Left ventricle myocardium inferior (tissue), 1 donor: Measurements from ENCODE around the gene ADCY10. TPM values are rescaled to one million over a fixed set of nuclear protein-coding genes. Genes with fewer than 3 reads are reported as not detected.

Source experiments
- DNase-seq: peaks from one replicate; pipeline ENCODE4 v3.0.0-alpha.2; 2020
- H3K27ac ChIP-seq: fragments of 200-600 bp; replicated peaks from 2 replicates; pipeline ENCODE4 v1.8.0; 2021
- H3K27me3 ChIP-seq: fragments of 200-600 bp; 2 replicates; pipeline ENCODE4 v1.8.0; 2021; ENCODE audit warnings: low read depth
- H3K36me3 ChIP-seq: fragments of 200-600 bp; 2 replicates; pipeline ENCODE4 v1.8.0; 2021
- H3K4me1 ChIP-seq: fragments of 200-600 bp; 2 replicates; pipeline ENCODE4 v1.8.0; 2021
- H3K4me3 ChIP-seq: fragments of 200-600 bp; 2 replicates; pipeline ENCODE4 v1.8.0; 2021; ENCODE audit warnings: mild to moderate bottlenecking, moderate library complexity
- H3K9me3 ChIP-seq: fragments of 200-600 bp; replicated peaks from 2 replicates; pipeline ENCODE4 v1.8.0; 2021
- intact Hi-C: fragments of 100-400 bp; cut with micrococcal nuclease; formaldehyde crosslinking; loops from one replicate; pipeline ENCODE4 v1.11.0; 2022
- long read RNA-seq: library from polyadenylated mRNA; unstranded; transcript quantifications from one replicate; pipeline ENCODE4 v2.0.0, GENCODE V29; 2021
- total RNA-seq: library from RNA; stranded (reverse); fragmentation: NEBNext Ultra II Directional; extraction: Animal tissue kit (Norgen Biotek cat#: 25700); gene quantifications from one replicate; pipeline ENCODE4 v1.2.1, GENCODE V29; 2021
- TF ChIP-seq, protein P1 (sequence below): fragments of 200-600 bp; IDR thresholded peaks from 2 replicates; pipeline ENCODE4 v1.8.0; 2021; ENCODE audit warnings: antibody characterized with exemption, mild to moderate bottlenecking, borderline replicate concordance
- donor health status: DM: no; HTN: yes; CAD: no; lungs with severe emphysema.

ADCY10 gene, protein sequence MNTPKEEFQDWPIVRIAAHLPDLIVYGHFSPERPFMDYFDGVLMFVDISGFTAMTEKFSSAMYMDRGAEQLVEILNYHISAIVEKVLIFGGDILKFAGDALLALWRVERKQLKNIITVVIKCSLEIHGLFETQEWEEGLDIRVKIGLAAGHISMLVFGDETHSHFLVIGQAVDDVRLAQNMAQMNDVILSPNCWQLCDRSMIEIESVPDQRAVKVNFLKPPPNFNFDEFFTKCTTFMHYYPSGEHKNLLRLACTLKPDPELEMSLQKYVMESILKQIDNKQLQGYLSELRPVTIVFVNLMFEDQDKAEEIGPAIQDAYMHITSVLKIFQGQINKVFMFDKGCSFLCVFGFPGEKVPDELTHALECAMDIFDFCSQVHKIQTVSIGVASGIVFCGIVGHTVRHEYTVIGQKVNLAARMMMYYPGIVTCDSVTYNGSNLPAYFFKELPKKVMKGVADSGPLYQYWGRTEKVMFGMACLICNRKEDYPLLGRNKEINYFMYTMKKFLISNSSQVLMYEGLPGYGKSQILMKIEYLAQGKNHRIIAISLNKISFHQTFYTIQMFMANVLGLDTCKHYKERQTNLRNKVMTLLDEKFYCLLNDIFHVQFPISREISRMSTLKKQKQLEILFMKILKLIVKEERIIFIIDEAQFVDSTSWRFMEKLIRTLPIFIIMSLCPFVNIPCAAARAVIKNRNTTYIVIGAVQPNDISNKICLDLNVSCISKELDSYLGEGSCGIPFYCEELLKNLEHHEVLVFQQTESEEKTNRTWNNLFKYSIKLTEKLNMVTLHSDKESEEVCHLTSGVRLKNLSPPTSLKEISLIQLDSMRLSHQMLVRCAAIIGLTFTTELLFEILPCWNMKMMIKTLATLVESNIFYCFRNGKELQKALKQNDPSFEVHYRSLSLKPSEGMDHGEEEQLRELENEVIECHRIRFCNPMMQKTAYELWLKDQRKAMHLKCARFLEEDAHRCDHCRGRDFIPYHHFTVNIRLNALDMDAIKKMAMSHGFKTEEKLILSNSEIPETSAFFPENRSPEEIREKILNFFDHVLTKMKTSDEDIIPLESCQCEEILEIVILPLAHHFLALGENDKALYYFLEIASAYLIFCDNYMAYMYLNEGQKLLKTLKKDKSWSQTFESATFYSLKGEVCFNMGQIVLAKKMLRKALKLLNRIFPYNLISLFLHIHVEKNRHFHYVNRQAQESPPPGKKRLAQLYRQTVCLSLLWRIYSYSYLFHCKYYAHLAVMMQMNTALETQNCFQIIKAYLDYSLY (N-terminal part only)
- 0.22 TPM for total RNA-seq
- long read RNA-seq, partial matches to known transcripts = 0 of 1 reads
- long read RNA-seq, other reads (novel, unspliced or antisense) = 1 of 1 reads

DNA sequence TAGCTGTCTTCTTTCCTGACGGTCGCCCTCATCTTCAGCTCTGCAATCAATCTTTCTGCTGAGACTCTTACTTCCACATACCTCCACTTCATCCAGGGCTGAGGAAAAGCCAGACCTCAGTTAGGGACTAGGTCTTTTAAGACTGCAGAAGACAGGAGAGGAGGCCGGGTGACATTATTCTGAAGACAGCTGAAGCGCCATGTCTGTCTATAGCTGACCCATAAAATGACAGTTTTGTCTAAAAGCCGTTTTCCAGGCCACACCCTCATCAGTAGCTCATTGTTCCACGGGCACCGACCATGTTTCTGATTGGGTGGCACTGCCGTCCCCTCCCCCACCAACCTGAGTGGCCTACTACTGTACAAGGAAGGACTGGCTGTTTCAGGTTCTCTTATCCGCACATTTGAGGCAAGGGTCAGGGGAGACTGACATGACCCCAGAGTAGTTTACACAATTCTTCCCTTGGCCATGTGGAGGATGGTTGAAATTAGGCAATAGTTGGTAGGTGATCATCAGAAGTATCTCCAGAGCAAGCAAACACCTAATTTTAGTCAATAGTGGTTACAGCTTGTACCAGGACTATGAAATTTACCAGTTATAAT is at the start of gene ADCY10:
ADCY10 (minus strand) TSS at position 240 of the 602 bp plus-strand sequence. CDS start 8,994 bp downstream, outside the sequence.
- Histone ChIP-seq H3K4me3 (no peak within 1 kb of the TSS), H3K27ac (no peak within 1 kb of the TSS), H3K4me1 (peaks cover 16% of the 10 kb centered on the region), H3K27me3 (no peaks in the 10 kb centered on the region), H3K36me3 (peaks cover 32% of the 10 kb centered on the region), H3K9me3 (peaks cover 11% of the 10 kb centered on the region)
- no peak for DNase-seq
- TF ChIP-seq, protein P1, sequence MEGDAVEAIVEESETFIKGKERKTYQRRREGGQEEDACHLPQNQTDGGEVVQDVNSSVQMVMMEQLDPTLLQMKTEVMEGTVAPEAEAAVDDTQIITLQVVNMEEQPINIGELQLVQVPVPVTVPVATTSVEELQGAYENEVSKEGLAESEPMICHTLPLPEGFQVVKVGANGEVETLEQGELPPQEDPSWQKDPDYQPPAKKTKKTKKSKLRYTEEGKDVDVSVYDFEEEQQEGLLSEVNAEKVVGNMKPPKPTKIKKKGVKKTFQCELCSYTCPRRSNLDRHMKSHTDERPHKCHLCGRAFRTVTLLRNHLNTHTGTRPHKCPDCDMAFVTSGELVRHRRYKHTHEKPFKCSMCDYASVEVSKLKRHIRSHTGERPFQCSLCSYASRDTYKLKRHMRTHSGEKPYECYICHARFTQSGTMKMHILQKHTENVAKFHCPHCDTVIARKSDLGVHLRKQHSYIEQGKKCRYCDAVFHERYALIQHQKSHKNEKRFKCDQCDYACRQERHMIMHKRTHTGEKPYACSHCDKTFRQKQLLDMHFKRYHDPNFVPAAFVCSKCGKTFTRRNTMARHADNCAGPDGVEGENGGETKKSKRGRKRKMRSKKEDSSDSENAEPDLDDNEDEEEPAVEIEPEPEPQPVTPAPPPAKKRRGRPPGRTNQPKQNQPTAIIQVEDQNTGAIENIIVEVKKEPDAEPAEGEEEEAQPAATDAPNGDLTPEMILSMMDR = no peak
- intact Hi-C loops = no loop called here

DNA sequence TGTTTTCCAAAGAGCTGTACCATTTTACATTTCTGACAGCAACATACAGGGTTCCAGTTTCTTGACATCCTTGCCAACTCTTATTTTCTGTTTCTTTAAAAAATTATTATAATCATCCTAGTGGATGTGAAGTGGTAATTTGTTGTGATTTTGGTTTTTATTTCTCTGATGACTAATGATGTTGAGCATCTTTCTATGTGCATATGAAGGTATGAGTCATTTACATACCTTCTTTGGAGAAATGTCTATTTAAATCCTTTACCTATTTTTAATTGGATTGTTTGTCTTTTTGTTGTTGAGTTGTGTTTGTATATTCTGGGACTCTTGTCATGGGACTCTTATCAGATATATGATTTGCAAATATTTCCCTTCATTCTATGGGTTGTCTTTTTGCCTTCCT is 43.8 kb upstream of the ADCY10 start:
- H3K27ac ChIP-seq = no peak overlapping the region
- H3K9me3 ChIP-seq = no peaks in the 10 kb centered on the region
- TF ChIP-seq, protein P1 = no peak
- peaks cover 32% of the 10 kb centered on the region for H3K36me3 ChIP-seq
- peaks cover 31% of the 10 kb centered on the region for H3K4me1 ChIP-seq
- no peak for DNase-seq
- H3K4me3 ChIP-seq = no peak overlapping the region
- intact Hi-C loops = no loop called here
- no peaks in the 10 kb centered on the region for H3K27me3 ChIP-seq

DNA sequence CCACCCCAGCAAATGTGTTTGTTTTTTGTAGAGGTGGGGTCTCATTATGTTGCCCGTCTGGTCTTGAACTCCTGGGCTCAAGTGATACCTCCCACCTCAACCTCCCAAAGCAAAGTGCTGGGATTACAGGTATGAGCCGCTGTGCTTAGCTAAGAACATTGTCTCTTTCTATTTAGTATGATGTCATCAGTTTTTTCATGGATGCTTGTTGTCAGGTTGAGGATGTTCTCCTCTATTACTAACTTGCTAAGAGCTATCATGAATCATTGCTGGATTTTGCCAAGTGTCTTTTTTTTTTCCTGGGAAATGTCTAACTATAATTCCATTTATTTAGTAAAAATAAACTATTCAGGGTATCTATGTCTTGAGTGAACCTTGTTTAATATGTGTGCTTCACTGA is 42.0 kb upstream of the ADCY10 start:
- Histone ChIP-seq H3K27me3 (no peaks in the 10 kb centered on the region), H3K4me1 (peaks cover 31% of the 10 kb centered on the region), H3K36me3 (peaks cover 42% of the 10 kb centered on the region), H3K9me3 (no peaks in the 10 kb centered on the region), H3K27ac (no peak overlapping the region), H3K4me3 (no peak overlapping the region)
- intact Hi-C loops = no loop called here
- DNase-seq = no peak
- TF ChIP-seq, protein P1 = no peak

DNA sequence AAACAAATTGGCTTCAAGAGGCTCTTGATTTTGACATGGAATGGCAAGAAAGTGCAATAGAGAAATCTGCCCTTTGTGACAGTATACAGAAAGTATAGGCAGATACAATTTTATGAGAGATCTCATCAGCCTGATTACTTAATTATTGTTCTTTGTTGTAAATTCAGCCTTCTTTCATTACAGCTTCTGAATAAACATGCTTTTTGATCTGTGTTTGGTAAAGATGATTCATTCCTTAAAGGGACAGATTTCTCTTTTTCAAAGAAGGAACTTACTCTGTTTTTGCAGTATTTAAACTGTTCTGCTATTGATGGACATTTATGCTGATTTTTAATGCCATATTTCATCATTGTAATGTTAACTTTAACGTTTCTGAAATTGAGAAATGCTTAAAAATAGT is 36.6 kb upstream of the ADCY10 start:
- DNase-seq = no peak
- peaks cover 54% of the 10 kb centered on the region for H3K4me1 ChIP-seq
- no peak overlapping the region for H3K4me3 ChIP-seq
- H3K27me3 ChIP-seq = no peaks in the 10 kb centered on the region
- TF ChIP-seq, protein P1 = no peak
- no peaks in the 10 kb centered on the region for H3K9me3 ChIP-seq
- intact Hi-C loops = no loop called here
- no peak overlapping the region for H3K27ac ChIP-seq
- H3K36me3 ChIP-seq = peaks cover 39% of the 10 kb centered on the region
